K562 (cell line): ENCODE data around the gene ATP6V0D1. TPM values are rescaled to one million over a fixed set of nuclear protein-coding genes. Genes with fewer than 3 reads are reported as not detected.

Experiments
- CCNT2 ChIP-seq: IDR thresholded peaks from 2 replicates; pipeline ENCODE4 v1.6.1; 2011; ENCODE audit warnings: borderline replicate concordance, low read depth, mild to moderate bottlenecking, moderate library complexity, mixed read lengths, low read length; ENCODE audit not compliant: insufficient read length; ENCODE audit errors: extremely low read depth
- ETV1 ChIP-seq: fragments of 450-650 bp; conservative IDR thresholded peaks from 2 replicates; pipeline ENCODE4 v1.6.1; 2016; ENCODE audit warnings: missing genetic modification characterization, control low read depth, low read depth, missing compliant biosample characterization
- FOXJ3 ChIP-seq: sonication (generic); formaldehyde crosslinking; IDR thresholded peaks from 2 replicates; pipeline ENCODE4 v1.4.0; 2020; ENCODE audit warnings: mild to moderate bottlenecking, missing genetic modification reagents
- RBM25 ChIP-seq: fragments of 200-400 bp; formaldehyde crosslinking; IDR thresholded peaks from 2 replicates; pipeline ENCODE4 v1.6.1; 2018; ENCODE audit warnings: low read length, low read depth, moderate library complexity; ENCODE audit not compliant: severe bottlenecking
- RBM34 ChIP-seq: fragments of 200-400 bp; formaldehyde crosslinking; IDR thresholded peaks from 2 replicates; pipeline ENCODE4 v1.6.1; 2018; ENCODE audit warnings: low read length, borderline replicate concordance; ENCODE audit not compliant: insufficient read depth
- SRF ChIP-seq, 2 experiments: fragments of 250-450, 450-650 bp in 1 of 2; sonication (Bioruptor Pico) in 1 of 2; sonication (generic) in 1 of 2; formaldehyde crosslinking; IDR thresholded peaks; 2 replicates each; pipeline versions ENCODE4 v1.5.0 to v1.5.1; 2020 to 2022; ENCODE audit warnings: mild to moderate bottlenecking in 1 of 2, missing genetic modification reagents in 1 of 2
- TBP ChIP-seq: optimal IDR thresholded peaks from 2 replicates; pipeline ENCODE3; 2011; ENCODE audit warnings: low read depth, low read length, improper control_type of control experiment
- ZNF512 ChIP-seq: IDR thresholded peaks from 2 replicates; pipeline ENCODE4 v1.6.1; 2016; ENCODE audit warnings: missing genetic modification characterization, missing compliant biosample characterization
- ZNF551 ChIP-seq: fragments of 250-450 bp; sonication (Bioruptor Pico); IDR thresholded peaks from 2 replicates; pipeline ENCODE4 v1.5.0; 2021; ENCODE audit warnings: mild to moderate bottlenecking, moderate library complexity
- polyA plus RNA-seq, 8 experiments: library from polyadenylated mRNA; depleted of rRNA in 4 of 8; stranded (reverse) in 5 of 8; unstranded in 3 of 8; fragments of >200 nt; fragmentation: Nextera tagmentation in 2 of 8; fragmentation: Illumina TruSeq in 1 of 8; extraction: Ambion mirVana in 2 of 8; extraction: Trizol in 1 of 8; gene quantifications; 2 replicates each; pipeline versions ENCODE4 v1.2.1 to v1.2.3, GENCODE V29; 2011 to 2014; ENCODE audit warnings: inconsistent platforms in 1 of 8, missing spikeins in 1 of 8
- total RNA-seq, 7 experiments: library from RNA; depleted of rRNA in 6 of 7; stranded (reverse); fragments of >200 nt in 6 of 7; fragmentation: Illumina TruSeq in 2 of 7; extraction: Trizol in 2 of 7; gene quantifications; 2 replicates each; pipeline versions ENCODE4 v1.2.1 to v1.2.3, GENCODE V29; 2011 to 2021; ENCODE audit warnings: low replicate concordance in 1 of 7
- TF ChIP-seq, protein P1 (sequence below): fragments of 200-600 bp; sonication (generic); IDR thresholded peaks from one replicate; pipeline ENCODE4 v1.6.1; 2012; ENCODE audit warnings: mild to moderate bottlenecking, low read depth, low read length, inconsistent platforms
- TF ChIP-seq, protein P2 (sequence below): fragments of 250-450 bp; sonication (Bioruptor Pico); IDR thresholded peaks from 2 replicates; pipeline ENCODE4 v1.5.0; 2020; ENCODE audit warnings: mild to moderate bottlenecking, borderline replicate concordance

The ATP6V0D1 gene
- total and polyA plus RNA-seq, 9 of the 15 experiments (the other 6 are each of a cell fraction or from before 2014, with no cell fraction given): 23.2 to 69.7 (median 45.6) TPM

GRCh38 chr16:67480833-67481560 lies at the start of gene ATP6V0D1 (continued):
- TF ChIP-seq, protein P1, sequence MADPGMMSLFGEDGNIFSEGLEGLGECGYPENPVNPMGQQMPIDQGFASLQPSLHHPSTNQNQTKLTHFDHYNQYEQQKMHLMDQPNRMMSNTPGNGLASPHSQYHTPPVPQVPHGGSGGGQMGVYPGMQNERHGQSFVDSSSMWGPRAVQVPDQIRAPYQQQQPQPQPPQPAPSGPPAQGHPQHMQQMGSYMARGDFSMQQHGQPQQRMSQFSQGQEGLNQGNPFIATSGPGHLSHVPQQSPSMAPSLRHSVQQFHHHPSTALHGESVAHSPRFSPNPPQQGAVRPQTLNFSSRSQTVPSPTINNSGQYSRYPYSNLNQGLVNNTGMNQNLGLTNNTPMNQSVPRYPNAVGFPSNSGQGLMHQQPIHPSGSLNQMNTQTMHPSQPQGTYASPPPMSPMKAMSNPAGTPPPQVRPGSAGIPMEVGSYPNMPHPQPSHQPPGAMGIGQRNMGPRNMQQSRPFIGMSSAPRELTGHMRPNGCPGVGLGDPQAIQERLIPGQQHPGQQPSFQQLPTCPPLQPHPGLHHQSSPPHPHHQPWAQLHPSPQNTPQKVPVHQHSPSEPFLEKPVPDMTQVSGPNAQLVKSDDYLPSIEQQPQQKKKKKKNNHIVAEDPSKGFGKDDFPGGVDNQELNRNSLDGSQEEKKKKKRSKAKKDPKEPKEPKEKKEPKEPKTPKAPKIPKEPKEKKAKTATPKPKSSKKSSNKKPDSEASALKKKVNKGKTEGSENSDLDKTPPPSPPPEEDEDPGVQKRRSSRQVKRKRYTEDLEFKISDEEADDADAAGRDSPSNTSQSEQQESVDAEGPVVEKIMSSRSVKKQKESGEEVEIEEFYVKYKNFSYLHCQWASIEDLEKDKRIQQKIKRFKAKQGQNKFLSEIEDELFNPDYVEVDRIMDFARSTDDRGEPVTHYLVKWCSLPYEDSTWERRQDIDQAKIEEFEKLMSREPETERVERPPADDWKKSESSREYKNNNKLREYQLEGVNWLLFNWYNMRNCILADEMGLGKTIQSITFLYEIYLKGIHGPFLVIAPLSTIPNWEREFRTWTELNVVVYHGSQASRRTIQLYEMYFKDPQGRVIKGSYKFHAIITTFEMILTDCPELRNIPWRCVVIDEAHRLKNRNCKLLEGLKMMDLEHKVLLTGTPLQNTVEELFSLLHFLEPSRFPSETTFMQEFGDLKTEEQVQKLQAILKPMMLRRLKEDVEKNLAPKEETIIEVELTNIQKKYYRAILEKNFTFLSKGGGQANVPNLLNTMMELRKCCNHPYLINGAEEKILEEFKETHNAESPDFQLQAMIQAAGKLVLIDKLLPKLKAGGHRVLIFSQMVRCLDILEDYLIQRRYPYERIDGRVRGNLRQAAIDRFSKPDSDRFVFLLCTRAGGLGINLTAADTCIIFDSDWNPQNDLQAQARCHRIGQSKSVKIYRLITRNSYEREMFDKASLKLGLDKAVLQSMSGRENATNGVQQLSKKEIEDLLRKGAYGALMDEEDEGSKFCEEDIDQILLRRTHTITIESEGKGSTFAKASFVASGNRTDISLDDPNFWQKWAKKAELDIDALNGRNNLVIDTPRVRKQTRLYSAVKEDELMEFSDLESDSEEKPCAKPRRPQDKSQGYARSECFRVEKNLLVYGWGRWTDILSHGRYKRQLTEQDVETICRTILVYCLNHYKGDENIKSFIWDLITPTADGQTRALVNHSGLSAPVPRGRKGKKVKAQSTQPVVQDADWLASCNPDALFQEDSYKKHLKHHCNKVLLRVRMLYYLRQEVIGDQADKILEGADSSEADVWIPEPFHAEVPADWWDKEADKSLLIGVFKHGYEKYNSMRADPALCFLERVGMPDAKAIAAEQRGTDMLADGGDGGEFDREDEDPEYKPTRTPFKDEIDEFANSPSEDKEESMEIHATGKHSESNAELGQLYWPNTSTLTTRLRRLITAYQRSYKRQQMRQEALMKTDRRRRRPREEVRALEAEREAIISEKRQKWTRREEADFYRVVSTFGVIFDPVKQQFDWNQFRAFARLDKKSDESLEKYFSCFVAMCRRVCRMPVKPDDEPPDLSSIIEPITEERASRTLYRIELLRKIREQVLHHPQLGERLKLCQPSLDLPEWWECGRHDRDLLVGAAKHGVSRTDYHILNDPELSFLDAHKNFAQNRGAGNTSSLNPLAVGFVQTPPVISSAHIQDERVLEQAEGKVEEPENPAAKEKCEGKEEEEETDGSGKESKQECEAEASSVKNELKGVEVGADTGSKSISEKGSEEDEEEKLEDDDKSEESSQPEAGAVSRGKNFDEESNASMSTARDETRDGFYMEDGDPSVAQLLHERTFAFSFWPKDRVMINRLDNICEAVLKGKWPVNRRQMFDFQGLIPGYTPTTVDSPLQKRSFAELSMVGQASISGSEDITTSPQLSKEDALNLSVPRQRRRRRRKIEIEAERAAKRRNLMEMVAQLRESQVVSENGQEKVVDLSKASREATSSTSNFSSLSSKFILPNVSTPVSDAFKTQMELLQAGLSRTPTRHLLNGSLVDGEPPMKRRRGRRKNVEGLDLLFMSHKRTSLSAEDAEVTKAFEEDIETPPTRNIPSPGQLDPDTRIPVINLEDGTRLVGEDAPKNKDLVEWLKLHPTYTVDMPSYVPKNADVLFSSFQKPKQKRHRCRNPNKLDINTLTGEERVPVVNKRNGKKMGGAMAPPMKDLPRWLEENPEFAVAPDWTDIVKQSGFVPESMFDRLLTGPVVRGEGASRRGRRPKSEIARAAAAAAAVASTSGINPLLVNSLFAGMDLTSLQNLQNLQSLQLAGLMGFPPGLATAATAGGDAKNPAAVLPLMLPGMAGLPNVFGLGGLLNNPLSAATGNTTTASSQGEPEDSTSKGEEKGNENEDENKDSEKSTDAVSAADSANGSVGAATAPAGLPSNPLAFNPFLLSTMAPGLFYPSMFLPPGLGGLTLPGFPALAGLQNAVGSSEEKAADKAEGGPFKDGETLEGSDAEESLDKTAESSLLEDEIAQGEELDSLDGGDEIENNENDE: no peak
- peak; percentile 25 to 52; a peak in 2 of 4 replicates for TF ChIP-seq SRF (CRISPR knock-in tag; IDR thresholded peaks at IDR 0.05)
- TF ChIP-seq TBP: peak; percentile 78
- TF ChIP-seq ZNF512 (tag): no peak
- no peak for TF ChIP-seq RBM25
- TF ChIP-seq, protein P2, sequence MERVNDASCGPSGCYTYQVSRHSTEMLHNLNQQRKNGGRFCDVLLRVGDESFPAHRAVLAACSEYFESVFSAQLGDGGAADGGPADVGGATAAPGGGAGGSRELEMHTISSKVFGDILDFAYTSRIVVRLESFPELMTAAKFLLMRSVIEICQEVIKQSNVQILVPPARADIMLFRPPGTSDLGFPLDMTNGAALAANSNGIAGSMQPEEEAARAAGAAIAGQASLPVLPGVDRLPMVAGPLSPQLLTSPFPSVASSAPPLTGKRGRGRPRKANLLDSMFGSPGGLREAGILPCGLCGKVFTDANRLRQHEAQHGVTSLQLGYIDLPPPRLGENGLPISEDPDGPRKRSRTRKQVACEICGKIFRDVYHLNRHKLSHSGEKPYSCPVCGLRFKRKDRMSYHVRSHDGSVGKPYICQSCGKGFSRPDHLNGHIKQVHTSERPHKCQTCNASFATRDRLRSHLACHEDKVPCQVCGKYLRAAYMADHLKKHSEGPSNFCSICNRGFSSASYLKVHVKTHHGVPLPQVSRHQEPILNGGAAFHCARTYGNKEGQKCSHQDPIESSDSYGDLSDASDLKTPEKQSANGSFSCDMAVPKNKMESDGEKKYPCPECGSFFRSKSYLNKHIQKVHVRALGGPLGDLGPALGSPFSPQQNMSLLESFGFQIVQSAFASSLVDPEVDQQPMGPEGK: no peak
- TF ChIP-seq RBM34: no peak
- TF ChIP-seq ETV1 (tag): peak; percentile 65
- TF ChIP-seq CCNT2: peak; percentile 92
- TF ChIP-seq FOXJ3 (CRISPR knock-in tag): no peak
- no peak for TF ChIP-seq ZNF551 (CRISPR knock-in tag)
